Activated T-helper 2 cell treated with anti-CD3 and anti-CD28 coated beads, Interferon-gamma antibody, Interleukin-2, Interleukin-4, amounts not matched to agents 10 μg/mL and 5 μg/mL and 100 μg/mL, durations not matched to agents 14 hours and 24 hours and 36 hours (primary cell): Measurements from ENCODE around the gene CCDC12. TPM values are rescaled to one million over a fixed set of nuclear protein-coding genes. Genes with fewer than 3 reads are reported as not detected.
A peak's percentile ranks its signal among the peaks of the same experiment; 100 is the strongest.
"Not testable (repeated sequence)": the region's sequence is repeated elsewhere in the genome, so short reads cannot be mapped to it uniquely, and the experiment has no call there.

Experiments used
- DNase-seq: peaks from one replicate; pipeline ENCODE4 v3.0.0; 2021; ENCODE audit warnings: low spot score
- H3K27ac Mint-ChIP-seq: one replicate; pipeline ENCODE4 v1.8.0; 2021; ENCODE audit warnings: mixed read lengths
- H3K27me3 Mint-ChIP-seq: one replicate; pipeline ENCODE4 v1.8.0; 2021; ENCODE audit warnings: low read depth, mixed read lengths
- H3K36me3 Mint-ChIP-seq: one replicate; pipeline ENCODE4 v1.8.0; 2021; ENCODE audit warnings: low read depth, mixed read lengths
- H3K4me1 Mint-ChIP-seq: one replicate; pipeline ENCODE4 v1.8.0; 2021; ENCODE audit warnings: low read depth, mixed read lengths
- H3K4me3 Mint-ChIP-seq: one replicate; pipeline ENCODE4 v1.8.0; 2021; ENCODE audit warnings: low read depth, mild to moderate bottlenecking, moderate library complexity, mixed read lengths
- H3K9me3 Mint-ChIP-seq: one replicate; pipeline ENCODE4 v1.8.0; 2021; ENCODE audit warnings: mixed read lengths
- intact Hi-C: fragments of 100-400 bp; cut with micrococcal nuclease; formaldehyde crosslinking; loops from one replicate; pipeline ENCODE4 v1.15.1; 2023
- total RNA-seq: library from RNA; stranded (reverse); gene quantifications from 2 replicates; pipeline ENCODE4 v1.2.3, GENCODE V29; 2022

Gene CCDC12
- total RNA-seq, 1 donor from 2014 or later: 65.3 TPM

DNA sequence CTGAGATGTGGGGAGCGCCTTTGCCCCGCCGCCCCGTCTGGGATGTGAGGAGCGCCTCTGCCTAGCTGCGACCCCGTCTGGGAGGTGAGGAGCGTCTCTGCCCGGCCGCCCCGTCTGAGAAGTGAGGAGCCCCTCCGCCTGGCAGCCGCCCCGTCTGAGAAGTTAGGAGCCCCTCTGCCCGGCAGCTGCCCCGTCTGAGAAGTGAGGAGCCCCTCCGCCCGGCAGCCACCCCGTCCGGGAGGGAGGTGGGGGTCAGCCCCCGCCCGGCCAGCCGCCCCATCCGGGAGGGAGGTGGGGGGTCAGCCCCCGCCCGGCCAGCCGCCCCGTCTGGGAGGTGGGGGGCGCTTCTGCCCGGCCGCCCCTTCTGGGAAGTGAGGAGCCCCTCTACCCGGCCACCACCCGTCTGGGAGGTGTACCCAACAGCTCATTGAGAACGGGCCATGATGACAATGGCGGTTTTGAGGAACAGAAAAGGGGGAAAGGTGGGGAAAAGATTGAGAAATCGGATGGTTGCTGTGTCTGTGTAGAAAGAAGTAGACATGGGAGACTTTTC is 12.4 kb downstream of the CCDC12 start:
- H3K27ac Mint-ChIP-seq, H3K27me3 Mint-ChIP-seq, H3K4me3 Mint-ChIP-seq, H3K9me3 Mint-ChIP-seq, DNase-seq, intact Hi-C loops: not testable (repeated sequence)
- H3K36me3 Mint-ChIP-seq: peaks cover 48% of the 10 kb centered on the region
- H3K4me1 Mint-ChIP-seq: peaks cover 60% of the 10 kb centered on the region

- Mint-ChIP-seq H3K4me3 (no peak overlapping the region), H3K27me3 (no peaks in the 10 kb centered on the region), H3K9me3 (peaks cover 5% of the 10 kb centered on the region), H3K4me1 (peaks cover 64% of the 10 kb centered on the region), H3K36me3 (peaks cover 56% of the 10 kb centered on the region), H3K27ac (peak overlapping the region; percentile 36)
- intact Hi-C loops: no loop called here
- DNase-seq: no peak
Measured at GRCh38 chr3:46962990-46963389, 13.6 kb downstream of the CCDC12 start.

DNA sequence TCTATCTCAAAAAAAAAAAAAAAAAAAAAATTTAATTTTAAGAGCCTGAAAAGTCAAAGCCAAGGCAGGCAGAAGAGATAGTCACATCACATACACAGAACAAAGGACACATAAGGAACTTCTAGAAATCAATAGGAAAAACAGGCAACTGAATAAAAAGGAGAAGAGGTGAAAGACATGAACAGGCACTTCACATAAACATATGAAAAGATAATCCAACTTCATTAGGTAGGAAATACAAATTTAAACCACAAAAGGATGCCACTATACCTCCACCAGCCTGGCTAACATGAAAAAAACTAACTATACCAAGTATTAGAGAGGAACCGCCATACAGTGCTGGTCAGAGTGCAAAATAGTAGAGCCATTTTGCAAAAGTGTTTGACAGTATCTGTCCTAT is 14.1 kb downstream of the CCDC12 start:
- Mint-ChIP-seq H3K4me3 (no peak overlapping the region), H3K27ac (peak overlapping the region; percentile 36), H3K36me3 (peaks cover 55% of the 10 kb centered on the region), H3K4me1 (peaks cover 64% of the 10 kb centered on the region), H3K27me3 (no peaks in the 10 kb centered on the region), H3K9me3 (peaks cover 5% of the 10 kb centered on the region)
- intact Hi-C loops: no loop called here
- DNase-seq: no peak

GRCh38 chr3:46960835-46961234 is 15.7 kb downstream of the CCDC12 start:
- H3K36me3 Mint-ChIP-seq: peaks cover 47% of the 10 kb centered on the region
- intact Hi-C loops: loop anchor here (1.0 kb wide), 1 partner anchor 8 kb away; no protein-coding TSS in a partner anchor
- H3K9me3 Mint-ChIP-seq: peaks cover 5% of the 10 kb centered on the region
- no peak for DNase-seq
- no peak overlapping the region for H3K4me3 Mint-ChIP-seq
- no peaks in the 10 kb centered on the region for H3K27me3 Mint-ChIP-seq
- H3K4me1 Mint-ChIP-seq: peaks cover 66% of the 10 kb centered on the region
- peak overlapping the region; percentile 89 for H3K27ac Mint-ChIP-seq

- H3K4me1 Mint-ChIP-seq: peaks cover 67% of the 10 kb centered on the region
- peak overlapping the region; percentile 28 for H3K4me3 Mint-ChIP-seq
- peaks cover 42% of the 10 kb centered on the region for H3K36me3 Mint-ChIP-seq
- H3K9me3 Mint-ChIP-seq: peaks cover 5% of the 10 kb centered on the region
- DNase-seq: no peak
- no peaks in the 10 kb centered on the region for H3K27me3 Mint-ChIP-seq
- intact Hi-C loops: no loop called here
- H3K27ac Mint-ChIP-seq: peak overlapping the region; percentile 89
Measured at GRCh38 chr3:46960081-46960701, 16.4 kb downstream of the CCDC12 start.

DNA sequence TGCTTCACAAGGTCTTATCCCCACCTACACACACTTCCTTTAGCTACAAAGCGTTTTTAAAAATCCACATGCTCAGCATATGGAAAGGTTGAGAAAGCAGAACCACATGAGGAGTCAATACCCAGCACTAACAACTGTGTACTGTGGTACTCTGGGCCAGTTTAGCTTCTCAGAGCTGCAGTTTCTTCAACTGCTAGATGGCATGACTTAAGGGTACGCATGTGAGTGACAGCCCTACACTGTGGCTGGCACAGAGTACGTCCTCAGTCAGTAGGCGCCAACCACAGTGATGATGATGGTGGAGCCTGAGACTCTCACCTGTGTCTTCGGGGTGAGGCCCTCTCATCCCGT is 17.4 kb downstream of the CCDC12 start:
- Mint-ChIP-seq H3K4me3 (peak overlapping the region; percentile 40), H3K4me1 (peaks cover 74% of the 10 kb centered on the region), H3K9me3 (peaks cover 5% of the 10 kb centered on the region), H3K27ac (peak overlapping the region; percentile 89), H3K27me3 (no peaks in the 10 kb centered on the region), H3K36me3 (peaks cover 41% of the 10 kb centered on the region)
- intact Hi-C loops: loop anchor here (1.0 to 5.0 kb wide), 3 partner anchors 11 to 58 kb away; partner anchors contain the start of gene CCDC12
- no peak for DNase-seq

- peak overlapping the region; percentile 89 for H3K27ac Mint-ChIP-seq
- H3K27me3 Mint-ChIP-seq: no peaks in the 10 kb centered on the region
- intact Hi-C loops: loop anchor here (1.0 to 5.0 kb wide), 3 partner anchors 10 to 59 kb away; partner anchors contain the start of gene CCDC12
- peak overlapping the region; percentile 40 for H3K4me3 Mint-ChIP-seq
- H3K4me1 Mint-ChIP-seq: peaks cover 80% of the 10 kb centered on the region
- peaks cover 41% of the 10 kb centered on the region for H3K36me3 Mint-ChIP-seq
- DNase-seq: no peak
- H3K9me3 Mint-ChIP-seq: peaks cover 5% of the 10 kb centered on the region
Measured at GRCh38 chr3:46958467-46959160, 17.9 kb downstream of the CCDC12 start.

DNA sequence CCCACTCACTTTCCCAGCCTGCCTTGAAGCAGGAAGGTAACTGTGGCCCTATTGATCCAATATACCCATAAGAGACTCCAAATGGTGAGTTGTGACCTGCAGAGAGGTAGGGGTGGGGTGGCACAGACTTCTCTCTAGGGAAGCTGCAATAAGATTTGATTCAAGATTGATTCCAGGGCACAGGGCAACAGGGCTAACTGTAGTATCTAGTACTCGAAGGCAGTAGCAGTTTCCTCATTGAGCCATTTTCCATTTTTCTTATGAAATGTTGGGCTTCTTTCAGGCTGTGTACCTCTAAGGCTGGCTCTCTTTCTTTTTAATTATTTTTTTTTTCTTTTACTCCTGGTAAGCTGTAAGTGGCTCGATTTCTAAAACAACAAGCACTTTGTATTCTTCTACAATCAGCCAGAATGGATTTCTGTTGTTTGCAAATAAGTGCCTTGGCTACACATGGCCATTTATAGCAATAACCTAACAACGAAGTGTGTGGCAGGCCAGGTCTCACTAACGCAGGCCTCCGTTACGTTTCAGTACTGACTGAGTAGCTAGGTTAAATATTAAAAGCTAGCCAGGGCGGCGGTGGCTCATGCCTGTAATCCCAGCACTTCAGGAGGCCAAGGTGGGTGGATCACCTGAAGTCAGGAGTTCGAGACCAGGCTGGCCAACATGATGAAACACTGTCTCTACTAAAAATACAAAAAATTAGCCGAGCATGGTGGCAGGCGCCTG is 19.3 kb downstream of the CCDC12 start:
- Mint-ChIP-seq H3K36me3 (peaks cover 29% of the 10 kb centered on the region), H3K9me3 (no peaks in the 10 kb centered on the region), H3K27ac (peak overlapping the region; percentile 95), H3K4me3 (no peak overlapping the region), H3K27me3 (no peaks in the 10 kb centered on the region), H3K4me1 (peaks cover 85% of the 10 kb centered on the region)
- intact Hi-C loops: loop anchor here (5.0 kb wide), 1 partner anchor 60 kb away; no protein-coding TSS in a partner anchor
- DNase-seq: no peak

- Mint-ChIP-seq H3K36me3 (peaks cover 30% of the 10 kb centered on the region), H3K4me1 (peaks cover 83% of the 10 kb centered on the region), H3K27me3 (no peaks in the 10 kb centered on the region), H3K9me3 (no peaks in the 10 kb centered on the region), H3K4me3 (peak overlapping the region; percentile 38), H3K27ac (peak overlapping the region; percentile 95)
- DNase-seq: no peak
- intact Hi-C loops: loop anchor here (5.0 kb wide), 1 partner anchor 61 kb away; no protein-coding TSS in a partner anchor
Measured at GRCh38 chr3:46955801-46956259, 20.7 kb downstream of the CCDC12 start.

GRCh38 chr3:46955157-46955556 is 21.4 kb downstream of the CCDC12 start:
- Mint-ChIP-seq H3K4me1 (peaks cover 80% of the 10 kb centered on the region), H3K27me3 (no peaks in the 10 kb centered on the region), H3K4me3 (peak overlapping the region; percentile 49), H3K27ac (peak overlapping the region; percentile 95), H3K36me3 (peaks cover 26% of the 10 kb centered on the region), H3K9me3 (no peaks in the 10 kb centered on the region)
- intact Hi-C loops: loop anchor here (5.0 kb wide), 1 partner anchor 62 kb away; no protein-coding TSS in a partner anchor
- DNase-seq: no peak

DNA sequence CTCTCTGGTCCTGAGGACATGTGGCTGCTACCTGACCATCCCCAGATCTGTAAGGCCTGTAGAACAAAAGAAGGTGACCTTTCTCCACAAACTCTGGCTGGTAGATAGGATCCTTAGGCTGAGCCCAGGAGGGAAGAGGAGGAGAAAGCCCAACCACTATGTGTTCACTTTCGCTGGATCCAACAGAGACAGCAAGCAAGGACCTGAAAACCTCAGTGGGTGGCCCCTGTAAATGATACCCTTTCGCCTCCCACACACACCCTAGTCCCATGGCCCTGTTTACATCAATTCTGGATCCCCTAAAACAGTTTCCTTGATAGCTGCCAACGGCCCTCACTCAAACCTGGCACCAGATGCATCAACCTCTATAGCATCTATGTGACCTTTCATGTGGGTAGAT is 22.4 kb downstream of the CCDC12 start:
- no peak for DNase-seq
- no peaks in the 10 kb centered on the region for H3K27me3 Mint-ChIP-seq
- H3K4me3 Mint-ChIP-seq: peak overlapping the region; percentile 63
- H3K9me3 Mint-ChIP-seq: no peaks in the 10 kb centered on the region
- H3K4me1 Mint-ChIP-seq: peaks cover 78% of the 10 kb centered on the region
- intact Hi-C loops: loop anchor here (5.0 kb wide), 1 partner anchor 37 kb away; no protein-coding TSS in a partner anchor
- H3K36me3 Mint-ChIP-seq: peaks cover 27% of the 10 kb centered on the region
- peak overlapping the region; percentile 95 for H3K27ac Mint-ChIP-seq

DNA sequence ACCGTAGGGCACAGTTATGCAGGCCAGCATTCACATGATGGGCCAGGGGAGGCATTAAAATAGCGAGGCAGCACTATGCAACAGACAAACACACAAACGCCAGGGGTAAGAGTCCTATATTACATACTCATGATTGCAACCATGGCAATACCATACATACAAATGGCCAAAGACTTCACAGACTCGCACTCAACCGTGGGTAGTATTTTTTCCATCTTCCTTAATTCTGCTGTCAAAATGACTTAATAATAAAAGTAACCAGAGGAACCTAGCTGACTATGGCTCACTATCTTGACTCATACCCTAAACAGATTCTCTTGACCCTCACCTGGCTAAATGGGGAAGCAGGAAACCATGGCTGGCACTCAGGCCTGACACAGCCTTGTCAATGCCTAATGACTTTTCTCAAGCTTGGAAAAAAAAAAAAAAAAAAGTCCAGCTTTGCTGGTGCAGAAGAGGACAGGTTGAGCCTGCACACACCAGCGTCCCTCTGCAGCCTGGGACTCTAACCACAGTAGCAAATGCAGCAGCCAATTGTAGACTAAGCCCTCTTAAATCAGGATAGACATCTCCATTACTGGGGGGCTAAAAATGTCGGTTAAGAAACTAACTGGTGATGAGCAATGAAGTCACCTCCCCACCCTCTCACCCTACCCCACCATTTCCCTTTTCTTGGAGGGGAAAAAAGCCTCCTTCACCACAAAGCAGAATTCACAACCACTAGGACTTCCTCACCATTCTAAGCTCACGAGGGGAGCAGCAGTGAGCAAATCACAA is 23.1 kb downstream of the CCDC12 start:
- peaks cover 25% of the 10 kb centered on the region for H3K36me3 Mint-ChIP-seq
- peak overlapping the region; percentile 63 for H3K4me3 Mint-ChIP-seq
- intact Hi-C loops: loop anchor here (1.0 to 5.0 kb wide), 2 partner anchors 8 to 36 kb away; no protein-coding TSS in a partner anchor
- H3K27me3 Mint-ChIP-seq: no peaks in the 10 kb centered on the region
- DNase-seq: no peak
- H3K9me3 Mint-ChIP-seq: no peaks in the 10 kb centered on the region
- H3K27ac Mint-ChIP-seq: peak overlapping the region; percentile 95
- H3K4me1 Mint-ChIP-seq: peaks cover 78% of the 10 kb centered on the region
